GM18499 (cell line): ENCODE measurements around the gene ATF4.

Source experiments
- ATAC-seq: cut with Tn5 transposase; IDR thresholded peaks from one replicate; pipeline ENCODE4 v1.9.1; 2021; ENCODE audit warnings: moderate number of reproducible peaks; ENCODE audit not compliant: insufficient read depth, unreplicated experiment

Gene ATF4

GRCh38 chr22:39520226-39521105 is at the start of gene ATF4:
TSS of gene ATF4 (plus strand) at chr22:39520562. CDS start at chr22:39521446, 884 bp downstream.
- peak; percentile 27 for ATAC-seq

- no peak for ATAC-seq
These were observed 48.8 kb upstream of the ATF4 start for GRCh38 chr22:39471381-39472141.

- ATAC-seq = no peak
These were observed 47.5 kb upstream of the ATF4 start for GRCh38 chr22:39472570-39473556.

GRCh38 chr22:39473851-39474250 is 46.5 kb upstream of the ATF4 start:
- ATAC-seq = no peak

GRCh38 chr22:39474351-39475111 is 45.8 kb upstream of the ATF4 start:
- ATAC-seq = no peak

GRCh38 chr22:39475337-39475736 is 45.0 kb upstream of the ATF4 start:
- ATAC-seq = no peak

GRCh38 chr22:39475902-39476301 is 44.5 kb upstream of the ATF4 start:
- ATAC-seq = no peak

- no peak for ATAC-seq
These were observed 43.7 kb upstream of the ATF4 start for GRCh38 chr22:39476664-39477063.

- ATAC-seq = no peak
These were observed 42.8 kb upstream of the ATF4 start for GRCh38 chr22:39477542-39477941.

GRCh38 chr22:39478441-39478850 is 41.9 kb upstream of the ATF4 start:
- no peak for ATAC-seq

GRCh38 chr22:39479254-39479653 is 41.1 kb upstream of the ATF4 start:
- no peak for ATAC-seq

- ATAC-seq = no peak
These were observed 39.8 kb upstream of the ATF4 start for GRCh38 chr22:39480557-39480956.

- ATAC-seq = no peak
These were observed 39.3 kb upstream of the ATF4 start for GRCh38 chr22:39481054-39481453.

- ATAC-seq = no peak
These were observed 38.8 kb upstream of the ATF4 start for GRCh38 chr22:39481595-39481994.

- no peak for ATAC-seq
These were observed 37.6 kb upstream of the ATF4 start for GRCh38 chr22:39482768-39483167.

- no peak for ATAC-seq
These were observed 33.2 kb upstream of the ATF4 start for GRCh38 chr22:39486951-39487825.

GRCh38 chr22:39487826-39488520 is 32.4 kb upstream of the ATF4 start:
- no peak for ATAC-seq

- no peak for ATAC-seq
These were observed 31.7 kb upstream of the ATF4 start for GRCh38 chr22:39488563-39489083.
